Left lung (tissue), 10 donors: ENCODE measurements around the gene FAM89B. TPM values are rescaled to one million over a fixed set of nuclear protein-coding genes. Genes with fewer than 3 reads are reported as not detected.
A peak's percentile ranks its signal among the peaks of the same experiment; 100 is the strongest.

Experiments used
- ATAC-seq: fragments of 200-7000 bp; cut with Tn5 transposase; one replicate; pipeline ENCODE4 v1.9.1; 2020; ENCODE audit warnings: moderate library complexity
- DNase-seq, 4 donors: peaks; one replicate each; pipeline ENCODE4 v3.0.0-alpha.2; 2013 to 2020
- H3K27ac ChIP-seq, 2 donors: fragments of 200-600 bp; sonication (generic) in 1 of 2; one replicate each; pipeline versions ENCODE4 v1.5.0 to v1.8.0; 2020 to 2021
- H3K27me3 ChIP-seq, 2 donors: fragments of 200-600 bp; sonication (generic) in 1 of 2; one replicate each; pipeline versions ENCODE4 v1.5.0 to v1.8.0; 2020 to 2021
- H3K36me3 ChIP-seq, 2 donors: fragments of 200-600 bp; sonication (generic) in 1 of 2; one replicate each; pipeline versions ENCODE4 v1.5.0 to v1.8.0; 2020 to 2021
- H3K4me1 ChIP-seq, 2 donors: fragments of 200-600 bp; one replicate each; pipeline ENCODE4 v1.8.0; 2021
- H3K4me3 ChIP-seq, 2 donors: fragments of 200-600 bp; sonication (generic) in 1 of 2; one replicate each; pipeline versions ENCODE4 v1.5.0 to v1.8.0; 2020 to 2021; ENCODE audit warnings: mild to moderate bottlenecking in 1 of 2
- H3K9me3 ChIP-seq, 2 donors: fragments of 200-600 bp; sonication (generic) in 1 of 2; one replicate each; pipeline versions ENCODE4 v1.5.0 to v1.8.0; 2020 to 2021
- CTCF ChIP-seq, 2 donors: fragments of 200-600 bp; sonication (generic) in 1 of 2; IDR thresholded peaks; one replicate each; pipeline versions ENCODE4 v1.5.0 to v1.8.0; 2021; ENCODE audit warnings: antibody characterized with exemption in 2 of 2
- intact Hi-C, 2 donors: fragments of 100-400 bp; cut with DNase I; formaldehyde crosslinking; loops; one replicate each; pipeline versions ENCODE4 v1.11.2 to v1.14.2; 2022
- polyA plus RNA-seq, 6 donors: library from polyadenylated mRNA; unstranded; fragments of 120-200 nt; gene quantifications; one replicate each; pipeline ENCODE4 v1.2.1, GENCODE V29; 2013; ENCODE audit not compliant: insufficient read length in 6 of 6
- total RNA-seq, 2 donors: library from RNA; stranded (reverse); fragmentation: NEBNext Ultra II Directional; extraction: Animal tissue kit (Norgen Biotek cat#: 25700); gene quantifications; one replicate each; pipeline ENCODE4 v1.2.1, GENCODE V29; 2021
- donor health status: DM: no; HTN: yes; CAD: no.
- donor health status: DM: no; HTN: no; CAD: no.

The FAM89B gene
- total and polyA plus RNA-seq, 8 donors, result 20.7 to 57.5 (median 34.9) TPM

GRCh38 chr11:65524741-65525545, 47.4 kb upstream of the FAM89B start, which contains the start of gene SCYL1:
TSS of gene SCYL1 (plus strand) at chr11:65525083. CDS start at chr11:65525154, 71 bp downstream.
- Histone ChIP-seq H3K36me3 (peaks cover 0 to 33% of the 10 kb centered on the region in 2 donors), H3K27ac (peak within 1 kb of the TSS; percentile 82 to 84), H3K4me3 (peak within 1 kb of the TSS; percentile 71 to 99), H3K27me3 (no peaks in the 10 kb centered on the region), H3K4me1 (peaks cover 16 to 46% of the 10 kb centered on the region in 2 donors), H3K9me3 (no peaks in the 10 kb centered on the region)
- peak; percentile 61 to 95 (median 86) for DNase-seq
- TF ChIP-seq CTCF (IDR thresholded peaks at IDR 0.05), result no peak
- intact Hi-C loops, result no loop called here
- ATAC-seq, result peak; percentile 94

DNA sequence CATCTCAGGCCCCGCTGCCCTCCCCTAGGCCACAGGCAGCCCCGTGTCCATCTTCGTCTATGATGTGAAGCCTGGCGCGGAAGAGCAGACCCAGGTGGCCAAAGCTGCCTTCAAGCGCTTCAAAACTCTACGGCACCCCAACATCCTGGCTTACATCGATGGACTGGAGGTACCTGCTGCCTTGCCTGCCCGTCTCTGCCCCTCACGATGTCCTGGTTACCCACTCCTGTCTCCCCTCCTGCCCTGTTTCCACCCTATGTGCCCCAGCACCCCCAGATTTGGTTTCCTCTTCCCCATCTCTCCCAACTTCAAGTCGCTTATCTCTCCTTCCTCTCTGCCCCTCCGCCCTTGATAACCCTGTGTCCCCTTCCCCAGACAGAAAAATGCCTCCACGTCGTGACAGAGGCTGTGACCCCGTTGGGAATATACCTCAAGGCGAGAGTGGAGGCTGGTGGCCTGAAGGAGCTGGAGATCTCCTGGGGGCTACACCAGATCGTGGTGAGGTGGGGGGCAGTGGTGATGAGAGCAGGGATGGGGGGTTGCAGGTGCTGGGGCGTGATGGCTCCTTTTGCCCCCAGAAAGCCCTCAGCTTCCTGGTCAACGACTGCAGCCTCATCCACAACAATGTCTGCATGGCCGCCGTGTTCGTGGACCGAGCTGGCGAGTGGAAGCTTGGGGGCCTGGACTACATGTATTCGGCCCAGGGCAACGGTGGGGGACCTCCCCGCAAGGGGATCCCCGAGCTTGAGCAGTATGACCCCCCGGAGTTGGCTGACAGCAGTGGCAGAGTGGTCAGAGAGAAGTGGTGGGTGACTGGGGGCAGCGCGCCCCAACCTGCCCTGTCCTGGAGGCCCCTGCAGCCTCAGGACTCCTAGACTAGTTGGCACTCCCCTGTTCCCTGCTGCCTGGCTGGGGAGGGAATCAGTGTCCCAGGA, 46.5 kb upstream of the FAM89B start:
- peaks cover 0 to 42% of the 10 kb centered on the region in 2 donors for H3K36me3 ChIP-seq
- peaks cover 16 to 46% of the 10 kb centered on the region in 2 donors for H3K4me1 ChIP-seq
- H3K9me3 ChIP-seq, result no peaks in the 10 kb centered on the region
- ATAC-seq (no peak), DNase-seq (peak in 1 of 4 donors; percentile 68)
- H3K27ac ChIP-seq, result peak overlapping the region; percentile 82 to 84
- peak overlapping the region; percentile 71 to 99 for H3K4me3 ChIP-seq
- no peak for TF ChIP-seq CTCF (IDR thresholded peaks at IDR 0.05)
- intact Hi-C loops, result no loop called here
- no peaks in the 10 kb centered on the region for H3K27me3 ChIP-seq

- H3K27ac ChIP-seq, result no peak overlapping the region
- intact Hi-C loops, result no loop called here
- H3K9me3 ChIP-seq, result no peaks in the 10 kb centered on the region
- TF ChIP-seq CTCF (IDR thresholded peaks at IDR 0.05), result no peak
- DNase-seq, result peak in 1 of 4 donors; percentile 54
- H3K36me3 ChIP-seq, result peaks cover 0 to 51% of the 10 kb centered on the region in 2 donors
- H3K4me3 ChIP-seq, result no peak overlapping the region
- H3K27me3 ChIP-seq, result no peaks in the 10 kb centered on the region
- peaks cover 16 to 46% of the 10 kb centered on the region in 2 donors for H3K4me1 ChIP-seq
- no peak for ATAC-seq
These were observed 45.6 kb upstream of the FAM89B start for GRCh38 chr11:65526744-65527143.

DNA sequence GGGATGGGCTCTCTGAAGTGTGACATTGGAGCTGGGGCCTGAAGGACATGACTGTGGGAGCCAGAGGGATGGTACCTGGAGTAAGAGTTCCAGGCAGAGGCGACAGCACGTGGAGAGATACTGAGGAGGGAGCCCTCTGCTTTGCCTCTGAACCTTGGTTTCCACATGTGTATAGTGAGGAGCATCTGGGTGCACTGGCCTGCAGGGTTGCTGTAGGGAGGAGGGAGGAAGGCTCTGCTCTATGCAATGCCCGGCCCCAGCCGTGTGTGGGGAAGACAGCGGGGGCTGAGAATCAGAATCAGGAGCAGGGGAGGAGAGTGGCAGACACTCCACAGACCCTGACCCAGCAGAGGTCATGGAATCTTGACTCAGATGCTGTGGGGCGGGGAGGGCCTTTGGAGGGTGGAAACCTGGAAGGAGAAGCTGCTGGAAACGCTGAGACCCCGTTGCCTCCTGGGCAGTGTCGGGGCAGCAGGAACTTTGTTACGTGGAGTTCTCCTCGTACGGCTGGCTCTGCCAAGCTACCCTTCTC, 43.5 kb upstream of the FAM89B start:
- Histone ChIP-seq H3K27ac (no peak overlapping the region), H3K27me3 (no peaks in the 10 kb centered on the region), H3K4me3 (no peak overlapping the region), H3K9me3 (no peaks in the 10 kb centered on the region), H3K36me3 (peaks cover 0 to 73% of the 10 kb centered on the region in 2 donors), H3K4me1 (peaks cover 14 to 27% of the 10 kb centered on the region in 2 donors)
- intact Hi-C loops, result no loop called here
- ATAC-seq (no peak), DNase-seq (no peak)
- TF ChIP-seq CTCF (IDR thresholded peaks at IDR 0.05), result no peak
